Fibroblast of pulmonary artery (primary cell): Measurements from ENCODE around the gene AKR1B1.

ENCODE experiments used
- DNase-seq: peaks from one replicate; pipeline ENCODE4 v3.0.0-alpha.2; 2010; ENCODE audit warnings: low read depth
- H3K4me3 ChIP-seq: replicated peaks from 2 replicates; pipeline ENCODE4 v1.5.1; 2011; ENCODE audit warnings: low read depth, mild to moderate bottlenecking, control low read depth, low read length, moderate library complexity
- TF ChIP-seq, protein P1 (sequence below): IDR thresholded peaks from 2 replicates; pipeline ENCODE4 v1.5.1; 2011; ENCODE audit warnings: mild to moderate bottlenecking, control low read depth, low read length, inconsistent platforms; ENCODE audit errors: missing control alignments

The AKR1B1 gene

DNA sequence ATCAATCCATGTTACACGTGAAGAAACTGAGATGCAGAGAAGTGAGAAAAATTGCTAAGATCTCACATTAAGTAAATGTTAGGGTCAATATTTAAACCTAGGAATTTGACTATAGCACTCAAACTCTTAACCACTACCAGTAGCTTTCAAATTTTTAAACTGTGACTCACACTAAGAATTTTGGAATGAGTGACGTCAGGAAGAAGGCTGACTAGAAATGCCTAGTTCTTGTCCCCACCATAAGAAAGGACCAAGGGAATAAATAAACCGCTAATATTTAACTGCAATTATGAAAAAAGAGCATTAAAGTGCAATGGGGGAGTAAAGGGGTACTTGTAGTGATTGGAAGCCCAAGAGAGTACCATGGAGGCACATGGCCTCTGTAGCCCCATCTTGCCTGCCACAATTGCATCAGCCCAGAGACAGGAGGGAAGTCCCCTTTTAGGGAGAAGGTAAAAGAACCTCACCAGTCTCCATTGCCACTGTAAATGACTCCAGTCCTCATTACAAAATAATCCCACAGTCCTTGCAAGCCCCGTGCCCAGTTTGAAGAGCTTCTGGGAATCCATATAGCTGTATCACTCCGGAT lies 3.5 kb upstream of the AKR1B1 start:
- peak; percentile 82 for DNase-seq
- TF ChIP-seq, protein P1, sequence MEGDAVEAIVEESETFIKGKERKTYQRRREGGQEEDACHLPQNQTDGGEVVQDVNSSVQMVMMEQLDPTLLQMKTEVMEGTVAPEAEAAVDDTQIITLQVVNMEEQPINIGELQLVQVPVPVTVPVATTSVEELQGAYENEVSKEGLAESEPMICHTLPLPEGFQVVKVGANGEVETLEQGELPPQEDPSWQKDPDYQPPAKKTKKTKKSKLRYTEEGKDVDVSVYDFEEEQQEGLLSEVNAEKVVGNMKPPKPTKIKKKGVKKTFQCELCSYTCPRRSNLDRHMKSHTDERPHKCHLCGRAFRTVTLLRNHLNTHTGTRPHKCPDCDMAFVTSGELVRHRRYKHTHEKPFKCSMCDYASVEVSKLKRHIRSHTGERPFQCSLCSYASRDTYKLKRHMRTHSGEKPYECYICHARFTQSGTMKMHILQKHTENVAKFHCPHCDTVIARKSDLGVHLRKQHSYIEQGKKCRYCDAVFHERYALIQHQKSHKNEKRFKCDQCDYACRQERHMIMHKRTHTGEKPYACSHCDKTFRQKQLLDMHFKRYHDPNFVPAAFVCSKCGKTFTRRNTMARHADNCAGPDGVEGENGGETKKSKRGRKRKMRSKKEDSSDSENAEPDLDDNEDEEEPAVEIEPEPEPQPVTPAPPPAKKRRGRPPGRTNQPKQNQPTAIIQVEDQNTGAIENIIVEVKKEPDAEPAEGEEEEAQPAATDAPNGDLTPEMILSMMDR, result no peak
- H3K4me3 ChIP-seq, result no peak overlapping the region

DNA sequence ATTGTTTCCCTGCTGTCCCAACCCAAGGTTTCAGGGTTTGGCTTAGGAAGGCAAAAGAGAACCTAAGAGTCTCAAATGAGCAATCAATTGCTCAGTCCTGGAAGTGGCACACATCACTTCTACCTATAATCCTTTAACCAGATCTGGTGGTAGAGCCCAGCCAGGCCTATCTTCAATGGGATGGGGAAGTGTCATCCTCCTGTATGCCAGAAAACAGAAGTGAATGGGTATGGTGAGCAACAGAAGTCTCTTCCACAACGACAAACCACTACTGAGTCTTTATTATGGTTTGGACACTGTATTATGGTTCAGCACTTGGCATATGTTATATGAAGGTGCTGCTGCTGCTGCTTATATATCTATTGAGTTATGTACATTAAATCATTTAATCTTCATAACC lies 3.0 kb upstream of the AKR1B1 start:
- no peak for DNase-seq
- H3K4me3 ChIP-seq, result no peak overlapping the region
- TF ChIP-seq, protein P1, result no peak

DNA sequence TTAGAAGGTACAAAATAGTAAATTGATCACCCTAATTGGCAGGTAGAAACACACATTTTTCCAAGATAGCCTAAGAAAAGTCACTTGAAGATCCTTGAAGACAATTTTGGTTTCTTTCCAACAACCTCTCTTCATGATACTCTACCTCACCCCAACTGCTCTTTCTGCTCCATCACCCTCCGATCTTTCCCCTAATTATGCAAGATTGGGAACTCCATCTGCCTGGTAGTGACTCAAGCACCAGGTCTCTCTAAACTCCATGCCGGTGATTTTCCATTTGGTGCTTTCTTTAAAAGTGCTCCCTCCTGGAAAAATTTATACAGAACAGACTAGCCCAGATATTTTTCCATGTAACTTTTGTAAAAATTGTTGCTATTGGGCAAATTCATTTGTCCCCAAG lies 1.1 kb upstream of the AKR1B1 start:
- no peak for DNase-seq
- H3K4me3 ChIP-seq, result no peak overlapping the region
- TF ChIP-seq, protein P1, result no peak

DNA sequence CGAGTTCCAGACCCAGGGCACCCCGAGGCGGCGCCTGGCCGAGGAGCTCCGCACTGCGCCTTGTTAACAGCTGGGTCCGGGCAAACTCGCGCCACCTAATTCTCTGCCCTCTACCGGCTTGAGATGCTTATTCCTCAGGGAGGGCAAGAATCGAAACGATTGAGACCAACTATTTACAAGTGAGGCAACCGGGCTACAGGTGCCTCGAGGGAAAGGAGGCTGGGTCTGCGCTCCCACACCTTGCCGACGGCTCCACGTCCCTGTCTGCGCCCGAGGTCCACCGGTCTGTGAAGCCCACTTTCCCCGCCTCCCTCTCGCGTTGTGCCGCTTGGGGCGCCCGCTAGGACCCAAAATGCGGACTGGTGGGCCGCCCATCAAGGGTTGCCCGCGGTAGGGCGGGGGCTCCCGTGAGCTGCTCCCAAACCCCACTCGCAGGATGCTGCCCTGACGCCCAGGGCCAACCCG lies 527 bp downstream of the AKR1B1 start:
- H3K4me3 ChIP-seq, result peak overlapping the region; percentile 87
- TF ChIP-seq, protein P1, result peak; percentile 31
- no peak for DNase-seq

DNA sequence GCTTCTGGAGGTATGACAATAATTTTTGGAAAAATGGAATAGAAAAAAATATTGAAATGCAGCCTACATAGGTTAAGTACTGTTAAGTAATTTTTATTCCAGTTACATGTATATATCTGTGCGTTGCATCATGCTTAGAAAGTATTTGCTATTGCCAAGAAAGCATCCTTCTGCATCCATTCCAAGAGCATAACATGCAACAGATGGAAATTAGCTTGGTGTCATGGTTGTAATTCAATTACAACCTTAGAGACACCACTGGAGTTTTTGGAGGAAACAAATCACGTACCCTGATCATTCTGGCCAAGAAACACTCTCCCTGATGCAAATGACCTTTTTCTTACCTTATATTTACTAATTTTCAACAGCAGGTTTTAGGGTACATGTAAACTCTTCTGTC lies 1.7 kb downstream of the AKR1B1 start:
- DNase-seq, result no peak
- TF ChIP-seq, protein P1, result no peak
- H3K4me3 ChIP-seq, result peak overlapping the region; percentile 87

DNA sequence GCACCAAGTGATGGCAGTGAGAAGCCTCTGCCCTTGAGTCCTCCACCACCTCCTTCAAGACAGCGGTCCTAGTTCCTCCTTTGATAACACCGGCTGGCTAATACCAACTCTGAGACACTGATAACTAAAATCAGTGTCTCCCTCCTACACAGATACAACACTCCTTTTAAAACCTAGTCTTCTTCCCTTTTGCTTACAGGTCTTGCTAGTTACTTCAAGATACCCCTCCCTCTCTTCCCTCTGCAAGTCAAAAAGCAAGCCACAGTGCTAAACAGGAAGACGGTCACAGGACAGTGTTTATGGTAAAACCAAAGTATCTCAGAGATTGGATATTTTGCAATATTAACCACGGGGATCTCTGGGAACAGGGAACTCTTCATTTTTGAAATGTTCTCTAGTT lies 4.6 kb downstream of the AKR1B1 start:
- no peak overlapping the region for H3K4me3 ChIP-seq
- TF ChIP-seq, protein P1, result no peak
- no peak for DNase-seq

DNA sequence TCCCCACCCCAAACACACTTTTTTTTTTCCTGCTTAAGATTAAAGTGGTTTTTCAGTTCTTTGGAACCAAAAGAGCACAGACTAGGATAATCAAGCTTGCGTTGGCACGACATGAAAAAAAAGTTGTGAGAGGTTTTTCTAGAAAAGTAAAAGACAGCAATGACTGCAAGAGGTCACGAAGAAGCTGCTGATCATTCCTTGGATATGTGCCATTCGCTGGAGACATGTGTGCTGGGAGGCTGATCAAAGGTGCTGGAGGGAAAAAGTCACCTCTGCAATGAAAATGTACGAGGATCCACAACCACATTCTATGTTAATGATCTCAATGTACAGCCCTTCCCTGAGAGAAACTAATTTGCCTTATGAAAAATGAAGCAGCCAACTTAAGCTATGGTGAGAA lies 5.4 kb downstream of the AKR1B1 start:
- no peak for DNase-seq
- TF ChIP-seq, protein P1, result no peak
- H3K4me3 ChIP-seq, result no peak overlapping the region
